IPS DF 6.9 (cell line): ENCODE data around the gene POLR2J.
"Not testable (repeated sequence)": the region's sequence is repeated elsewhere in the genome, so short reads cannot be mapped to it uniquely, and the experiment has no call there.

ENCODE experiments used
- DNase-seq: peaks from one replicate; pipeline ENCODE4 v3.0.0-alpha.2; 2013; ENCODE audit warnings: low read depth, low spot score
- H3K27ac ChIP-seq: one replicate; pipeline ENCODE4 v1.5.1; 2013; ENCODE audit warnings: low read length, control low read depth
- H3K27me3 ChIP-seq: 2 replicates; pipeline ENCODE4 v1.6.1; 2013; ENCODE audit warnings: mild to moderate bottlenecking, low read length; ENCODE audit not compliant: control insufficient read depth, insufficient read depth
- H3K36me3 ChIP-seq: 2 replicates; pipeline ENCODE4 v1.6.1; 2013; ENCODE audit warnings: low read length; ENCODE audit not compliant: control insufficient read depth, insufficient read depth
- H3K4me1 ChIP-seq: 2 replicates; pipeline ENCODE4 v1.6.1; 2013; ENCODE audit warnings: low read length; ENCODE audit not compliant: control insufficient read depth, insufficient read depth
- H3K4me3 ChIP-seq: 2 replicates; pipeline ENCODE4 v1.5.1; 2013; ENCODE audit warnings: mild to moderate bottlenecking, low read length
- H3K9me3 ChIP-seq: 2 replicates; pipeline ENCODE4 v1.6.1; 2013; ENCODE audit warnings: low read length, inconsistent platforms; ENCODE audit not compliant: control insufficient read depth, insufficient read depth
- WGBS: extraction: QIAGEN DNeasy Blood & Tissue Kit; methylation state at CpG from one replicate; pipeline ENCODE4 v1.1.7; 2013; ENCODE audit warnings: mixed read lengths, missing lambda C conversion rate; ENCODE audit not compliant: insufficient read length, insufficient coverage; 5-methylcytosine and 5-hydroxymethylcytosine counted together

The POLR2J gene

DNA sequence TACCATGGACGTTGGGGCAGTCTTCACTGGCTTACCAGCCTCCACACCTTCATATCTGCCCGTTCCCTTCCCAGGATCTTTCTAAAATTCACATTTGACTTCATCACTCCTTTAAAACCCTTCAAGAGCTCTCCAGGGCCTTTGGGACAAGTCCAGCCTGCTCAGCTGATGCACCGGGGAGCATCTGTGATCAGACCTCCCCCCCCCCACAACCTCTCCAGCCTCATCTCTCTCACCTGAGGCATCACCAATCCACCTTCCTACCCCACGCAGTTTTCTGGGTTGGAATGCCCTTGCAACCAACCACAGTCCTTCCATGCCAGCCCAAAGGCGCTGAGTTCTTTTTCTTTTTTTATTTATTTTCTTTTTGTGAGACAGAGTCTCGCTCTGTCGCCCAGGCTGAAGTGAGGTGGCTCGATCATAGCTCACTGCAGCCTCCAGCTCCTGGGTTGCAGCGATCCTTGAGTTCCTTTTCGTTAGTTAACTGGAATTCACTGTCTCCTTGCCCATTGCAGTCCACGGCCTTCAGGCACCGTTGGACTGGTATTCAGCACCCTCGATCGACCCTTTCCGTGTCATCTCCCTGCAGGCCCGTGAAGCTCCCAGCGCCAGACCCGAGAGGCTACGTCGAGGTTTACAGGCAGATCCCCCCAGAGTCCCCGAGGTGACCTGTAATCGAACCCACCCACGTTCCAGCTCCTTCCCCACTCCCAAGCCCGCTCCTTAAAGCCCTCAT lies 14.7 kb downstream of the POLR2J start:
- no peak overlapping the region for H3K27ac ChIP-seq
- peaks cover 2% of the 10 kb centered on the region; the same call in 1 of the 2 replicates for H3K4me1 ChIP-seq
- H3K36me3 ChIP-seq = peaks cover 11% of the 10 kb centered on the region
- no peak for DNase-seq
- H3K9me3 ChIP-seq = no peaks in the 10 kb centered on the region
- WGBS = no CpG with 5 or more reads among the region's 24 CpGs
- H3K4me3 ChIP-seq = peak overlapping the region; percentile 60
- H3K27me3 ChIP-seq = no peaks in the 10 kb centered on the region

DNA sequence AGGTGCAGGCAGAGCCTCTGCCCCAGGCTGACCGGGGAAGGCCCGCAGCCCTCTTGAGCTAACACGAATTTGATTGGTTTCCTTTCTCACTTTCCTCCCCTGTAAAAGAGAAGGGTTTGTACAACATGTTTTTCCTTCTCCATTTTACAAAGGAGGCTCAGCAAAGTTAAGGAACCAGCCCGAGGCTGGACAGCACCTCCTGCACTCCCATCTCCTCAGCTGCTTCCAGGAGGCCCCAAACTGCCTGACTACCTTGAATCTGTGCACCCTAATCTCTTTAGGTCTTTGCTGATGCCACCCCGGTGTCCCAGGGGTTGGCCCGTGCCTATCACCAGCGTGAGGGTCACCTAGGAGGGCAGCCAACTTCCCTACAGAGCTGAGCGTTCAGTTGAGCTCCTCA lies 18.3 kb downstream of the POLR2J start:
- Histone ChIP-seq H3K9me3 (no peaks in the 10 kb centered on the region), H3K4me1 (peaks cover 2% of the 10 kb centered on the region; the same call in 1 of the 2 replicates), H3K27ac (no peak overlapping the region), H3K4me3 (no peak overlapping the region), H3K27me3 (no peaks in the 10 kb centered on the region), H3K36me3 (peaks cover 15% of the 10 kb centered on the region)
- DNase-seq = no peak
- WGBS = no CpG with 5 or more reads among the region's 8 CpGs

DNA sequence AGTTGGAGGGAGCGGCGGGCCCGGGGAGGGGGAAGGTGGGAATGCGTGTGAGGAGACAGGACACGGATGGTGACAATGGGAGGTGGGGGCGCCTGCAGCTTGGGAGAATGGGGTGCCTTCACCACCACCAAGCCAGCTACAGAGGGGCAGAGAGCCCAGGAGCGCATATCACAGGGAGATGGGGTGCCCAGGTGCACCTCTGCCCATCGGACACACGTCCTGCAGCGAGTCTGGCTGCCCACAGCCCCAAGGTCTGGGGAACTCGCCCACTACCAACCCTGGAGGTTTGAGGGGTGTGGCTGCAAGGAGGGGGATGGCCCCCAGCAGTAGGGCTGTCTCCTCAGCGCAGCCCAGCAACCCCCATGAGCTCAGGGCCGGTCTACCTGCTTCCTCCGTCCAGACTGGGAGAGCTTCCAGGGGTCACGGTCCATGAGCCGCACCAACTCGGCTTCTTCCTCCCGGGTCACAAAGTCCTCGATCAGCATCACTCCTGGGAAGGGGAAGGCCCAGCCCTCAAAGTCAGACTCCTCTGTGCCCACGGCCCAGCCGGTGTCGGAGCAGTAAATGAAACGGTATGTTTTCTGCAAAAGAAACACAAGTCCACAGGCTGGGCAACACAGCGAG lies 19.4 kb downstream of the POLR2J start:
- H3K4me3 ChIP-seq = no peak overlapping the region
- H3K9me3 ChIP-seq = no peaks in the 10 kb centered on the region
- H3K4me1 ChIP-seq = peaks cover 2% of the 10 kb centered on the region
- no peak for DNase-seq
- WGBS = no CpG with 5 or more reads among the region's 24 CpGs
- peaks cover 15% of the 10 kb centered on the region for H3K36me3 ChIP-seq
- H3K27me3 ChIP-seq = no peaks in the 10 kb centered on the region
- no peak overlapping the region for H3K27ac ChIP-seq

DNA sequence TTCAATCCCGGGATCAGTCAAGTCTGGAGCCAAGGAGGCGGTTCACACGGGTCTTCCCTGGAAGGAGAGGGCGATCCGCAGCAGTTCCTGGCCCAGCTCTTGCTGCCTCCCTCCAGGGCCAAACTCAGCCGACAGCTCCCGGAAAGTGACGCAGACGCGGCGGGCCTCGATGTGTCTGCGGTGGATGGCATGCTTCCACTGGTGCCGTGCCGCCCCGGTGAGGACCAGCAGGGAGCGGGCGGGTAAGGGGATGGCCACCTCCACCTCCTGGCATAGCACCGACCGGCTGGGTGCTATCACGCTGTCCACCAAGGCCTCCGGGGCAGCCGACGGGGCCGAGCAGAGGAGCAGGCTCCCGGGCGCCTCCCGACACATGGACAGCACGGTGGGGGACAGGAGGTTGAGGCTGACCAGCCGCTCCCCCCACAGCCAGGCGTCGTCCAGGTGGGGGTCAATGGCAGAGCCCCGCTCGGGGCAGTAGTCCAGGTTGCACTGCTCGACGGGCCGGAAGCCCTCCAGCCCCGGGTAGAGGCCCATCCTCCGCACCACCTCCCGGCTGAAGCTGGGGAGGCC lies 21.3 kb downstream of the POLR2J start:
- no CpG with 5 or more reads among the region's 40 CpGs for WGBS
- Histone ChIP-seq H3K27ac (no peak overlapping the region), H3K27me3 (no peaks in the 10 kb centered on the region), H3K4me1 (no peaks in the 10 kb centered on the region; the same call in 1 of the 2 replicates), H3K4me3 (no peak overlapping the region), H3K36me3 (peaks cover 15% of the 10 kb centered on the region), H3K9me3 (no peaks in the 10 kb centered on the region)
- DNase-seq = no peak

DNA sequence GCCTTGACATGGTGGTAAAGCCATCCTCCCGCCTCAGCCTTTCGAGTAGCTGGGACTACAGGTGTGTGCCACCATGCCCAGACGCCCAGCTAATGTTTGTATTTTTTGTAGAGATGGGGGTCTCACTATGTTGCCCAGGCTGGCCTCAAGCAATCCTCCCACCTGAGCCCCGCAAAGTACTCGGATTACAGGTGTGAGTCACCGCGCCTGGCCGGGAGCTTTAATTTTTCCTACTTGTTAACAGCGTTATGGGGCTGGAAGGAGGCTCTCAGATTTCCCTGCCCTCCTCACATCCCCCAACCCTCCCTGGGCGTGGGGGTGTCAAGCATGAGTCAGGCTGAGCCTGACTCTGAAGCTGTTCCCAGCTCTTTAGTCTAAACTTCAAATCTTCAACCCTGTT lies 22.4 kb downstream of the POLR2J start:
- Histone ChIP-seq H3K36me3 (peaks cover 15% of the 10 kb centered on the region), H3K27me3 (no peaks in the 10 kb centered on the region), H3K4me1 (no peaks in the 10 kb centered on the region; the same call in 1 of the 2 replicates), H3K9me3 (no peaks in the 10 kb centered on the region), H3K27ac (no peak overlapping the region), H3K4me3 (no peak overlapping the region)
- no CpG with 5 or more reads among the region's 10 CpGs for WGBS
- DNase-seq = no peak

DNA sequence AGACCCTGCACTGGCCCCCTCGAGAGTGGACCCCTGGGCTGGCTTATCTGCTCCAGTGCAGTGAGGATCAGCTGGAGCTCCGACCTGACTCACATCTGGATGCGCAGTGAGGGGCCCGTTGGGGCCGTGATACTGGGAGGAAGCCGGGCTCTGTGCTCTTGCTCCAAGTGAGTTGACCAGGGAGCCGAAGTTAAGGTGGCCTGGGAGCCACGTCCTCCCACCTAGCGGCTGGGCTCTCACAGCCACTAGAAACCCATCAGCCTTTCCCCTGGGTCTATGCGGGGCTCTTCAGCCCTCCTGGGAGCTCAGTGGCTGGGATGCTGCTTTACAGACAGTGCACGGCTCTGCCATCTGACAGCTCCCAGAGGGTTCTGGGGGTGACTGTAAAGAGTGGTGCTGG lies 23.1 kb downstream of the POLR2J start:
- no peak for DNase-seq
- peaks cover 15% of the 10 kb centered on the region for H3K36me3 ChIP-seq
- H3K27ac ChIP-seq = no peak overlapping the region
- H3K4me3 ChIP-seq = no peak overlapping the region
- H3K27me3 ChIP-seq = no peaks in the 10 kb centered on the region
- no peaks in the 10 kb centered on the region; the same call in 1 of the 2 replicates for H3K4me1 ChIP-seq
- H3K9me3 ChIP-seq = no peaks in the 10 kb centered on the region
- no CpG with 5 or more reads among the region's 11 CpGs for WGBS

DNA sequence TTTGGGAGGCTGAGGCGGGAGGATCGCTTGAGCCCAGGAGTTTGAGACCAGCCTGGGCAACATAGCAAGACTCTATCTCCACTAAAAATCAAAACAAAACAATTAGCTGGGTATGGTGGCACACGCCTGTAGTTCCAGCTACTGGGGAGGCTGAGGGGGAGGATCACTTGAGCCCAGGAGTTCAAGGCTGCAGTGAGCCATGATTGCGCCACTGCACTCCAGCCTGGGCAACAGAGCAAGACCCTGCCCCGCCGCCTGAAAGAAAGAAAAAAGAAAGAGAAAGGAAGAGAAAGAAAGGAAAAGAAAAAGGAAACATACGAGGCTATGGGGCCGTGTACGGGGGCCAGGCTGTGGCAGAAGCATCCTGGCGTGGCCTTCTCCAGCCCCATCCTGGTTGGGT lies 23.8 kb downstream of the POLR2J start:
- not testable (repeated sequence) for H3K4me3 ChIP-seq, H3K27ac ChIP-seq, H3K4me1 ChIP-seq, DNase-seq, H3K27me3 ChIP-seq, H3K9me3 ChIP-seq
- WGBS = no CpG with 5 or more reads among the region's 10 CpGs
- peaks cover 15% of the 10 kb centered on the region for H3K36me3 ChIP-seq

DNA sequence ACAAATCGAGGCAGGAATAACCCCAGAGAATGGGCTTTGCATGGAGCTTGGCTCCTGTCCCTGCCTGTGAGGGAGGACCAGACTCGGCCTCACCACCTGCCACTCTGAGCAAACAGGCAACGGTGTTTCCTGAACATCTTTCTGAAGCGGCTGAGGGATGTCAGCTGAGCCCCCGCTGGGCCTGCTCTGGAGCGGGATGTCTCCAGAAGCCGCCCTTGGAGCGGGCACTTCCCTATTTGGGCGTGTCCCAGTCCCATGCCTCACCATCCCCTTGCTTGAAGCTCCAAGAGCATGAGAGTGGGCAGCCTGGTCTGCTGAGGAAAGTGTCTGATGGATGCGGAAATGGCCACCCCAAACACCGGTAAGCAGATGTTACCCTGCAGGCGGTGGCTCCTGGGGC lies 24.3 kb downstream of the POLR2J start:
- WGBS = no CpG with 5 or more reads among the region's 12 CpGs
- Histone ChIP-seq H3K27ac (no peak overlapping the region), H3K4me1 (no peaks in the 10 kb centered on the region; the same call in 1 of the 2 replicates), H3K27me3 (no peaks in the 10 kb centered on the region), H3K4me3 (no peak overlapping the region), H3K36me3 (peaks cover 15% of the 10 kb centered on the region), H3K9me3 (no peaks in the 10 kb centered on the region)
- DNase-seq = no peak

DNA sequence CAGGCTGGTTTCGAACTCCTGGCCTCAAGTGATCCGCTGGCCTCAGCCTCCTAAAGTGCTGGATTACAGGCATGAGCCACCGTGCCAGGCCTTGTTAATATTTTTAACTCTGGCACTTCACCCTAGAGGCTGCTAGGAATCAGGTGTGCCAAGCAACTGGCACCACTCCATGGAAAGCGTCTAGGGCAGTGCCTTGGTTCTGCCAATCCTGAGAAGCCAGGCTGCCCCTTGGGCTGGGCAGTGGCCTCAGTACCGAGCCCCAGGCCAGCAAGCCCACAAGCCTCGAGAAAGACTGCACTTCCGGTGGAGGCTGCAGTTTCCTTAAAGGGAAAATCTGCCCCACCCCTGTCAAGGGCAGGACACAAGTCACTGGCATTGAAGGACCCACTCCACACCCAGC lies 25.4 kb downstream of the POLR2J start:
- H3K4me3 ChIP-seq = no peak overlapping the region
- no peak overlapping the region for H3K27ac ChIP-seq
- peaks cover 11% of the 10 kb centered on the region for H3K36me3 ChIP-seq
- no peaks in the 10 kb centered on the region for H3K27me3 ChIP-seq
- no peak for DNase-seq
- H3K4me1 ChIP-seq = no peaks in the 10 kb centered on the region; the same call in 1 of the 2 replicates
- WGBS = no CpG with 5 or more reads among the region's 7 CpGs
- no peaks in the 10 kb centered on the region for H3K9me3 ChIP-seq

DNA sequence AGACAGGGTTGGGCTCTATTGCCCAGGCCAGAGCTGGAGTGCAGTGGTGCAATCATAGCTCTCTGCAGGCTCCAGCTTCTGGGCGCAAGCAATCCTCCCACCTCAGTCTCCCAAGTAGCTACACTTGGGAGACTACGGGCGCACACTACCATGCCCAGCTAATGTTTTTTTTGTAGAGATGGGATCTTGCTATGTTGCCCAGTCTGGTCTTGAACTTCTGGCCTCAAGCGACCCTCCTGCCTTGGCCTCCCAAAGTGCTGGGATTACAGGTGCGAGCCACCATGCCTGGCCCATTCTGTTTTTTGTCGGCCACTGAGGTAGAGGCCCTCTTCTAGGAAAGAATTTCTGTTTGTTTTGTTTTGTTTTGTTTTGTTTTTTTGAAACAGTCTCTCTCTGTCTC lies 26.3 kb downstream of the POLR2J start:
- H3K27ac ChIP-seq = no peak overlapping the region
- no peak overlapping the region for H3K4me3 ChIP-seq
- H3K9me3 ChIP-seq = no peaks in the 10 kb centered on the region
- no peaks in the 10 kb centered on the region for H3K27me3 ChIP-seq
- no CpG with 5 or more reads among the region's 6 CpGs for WGBS
- no peak for DNase-seq
- no peaks in the 10 kb centered on the region; the same call in 1 of the 2 replicates for H3K4me1 ChIP-seq
- H3K36me3 ChIP-seq = peaks cover 5% of the 10 kb centered on the region
